Endodermal cell (in vitro differentiated cells): ENCODE results near the gene EPHA1. TPM values are rescaled to one million over a fixed set of nuclear protein-coding genes. Genes with fewer than 3 reads are reported as not detected.
A peak's percentile ranks its signal among the peaks of the same experiment; 100 is the strongest.

Experiments used
- DNase-seq: peaks from one replicate; pipeline ENCODE4 v3.0.0-alpha.2; 2017
- H3K27ac ChIP-seq: 2 replicates; pipeline ENCODE4 v1.5.1; 2013; ENCODE audit warnings: mild to moderate bottlenecking, low read depth, low read length, moderate library complexity
- H3K27me3 ChIP-seq: 2 replicates; pipeline ENCODE4 v1.6.1; 2013; ENCODE audit warnings: mild to moderate bottlenecking, low read length, moderate library complexity; ENCODE audit not compliant: insufficient read depth, control insufficient read depth, poor library complexity, severe bottlenecking
- H3K36me3 ChIP-seq: 2 replicates; pipeline ENCODE4 v1.7.0; 2013; ENCODE audit warnings: mild to moderate bottlenecking, low read length, moderate library complexity; ENCODE audit not compliant: control insufficient read depth, insufficient read depth
- H3K4me1 ChIP-seq: one replicate; pipeline ENCODE4 v1.7.0; 2013; ENCODE audit warnings: low read length; ENCODE audit not compliant: control insufficient read depth, insufficient read depth
- H3K4me3 ChIP-seq: 2 replicates; pipeline ENCODE4 v1.5.1; 2013; ENCODE audit warnings: mild to moderate bottlenecking, low read length, moderate library complexity
- H3K9ac ChIP-seq: 2 replicates; pipeline ENCODE4 v1.6.1; 2013; ENCODE audit warnings: mild to moderate bottlenecking, low read length, moderate library complexity; ENCODE audit not compliant: poor library complexity, severe bottlenecking; ENCODE audit errors: extremely low read depth
- H3K9me3 ChIP-seq: 2 replicates; pipeline ENCODE4 v1.6.1; 2013; ENCODE audit warnings: mild to moderate bottlenecking, low read length, moderate library complexity; ENCODE audit not compliant: control insufficient read depth
- H3K27ac Mint-ChIP-seq: 2 replicates; pipeline ENCODE4 v1.8.0; 2020; ENCODE audit warnings: mixed read lengths
- H3K27me3 Mint-ChIP-seq: 2 replicates; pipeline ENCODE4 v1.8.0; 2021; ENCODE audit warnings: mild to moderate bottlenecking, mixed read lengths; ENCODE audit not compliant: insufficient read depth
- H3K36me3 Mint-ChIP-seq: 2 replicates; pipeline ENCODE4 v1.8.0; 2020; ENCODE audit warnings: low read depth, mixed read lengths
- H3K4me1 Mint-ChIP-seq: 2 replicates; pipeline ENCODE4 v1.8.0; 2020; ENCODE audit warnings: mixed read lengths
- H3K4me3 Mint-ChIP-seq: 2 replicates; pipeline ENCODE4 v1.8.0; 2020; ENCODE audit warnings: mild to moderate bottlenecking, moderate library complexity, mixed read lengths
- H3K9me3 Mint-ChIP-seq: 2 replicates; pipeline ENCODE4 v1.8.0; 2020; ENCODE audit warnings: mild to moderate bottlenecking, mixed read lengths
- WGBS, 2 experiments: methylation state at CpG; one replicate each; pipeline versions ENCODE4 v1.1.5 to v1.1.7; 2013; ENCODE audit warnings: missing lambda C conversion rate in 2 of 2, mixed read lengths in 1 of 2; ENCODE audit not compliant: insufficient coverage in 1 of 2, insufficient read length in 1 of 2; 5-methylcytosine and 5-hydroxymethylcytosine counted together
- long read RNA-seq, 4 experiments: library from polyadenylated mRNA in 2 of 4; library from RNA in 1 of 4; library from capped mRNA in 1 of 4; stranded (forward) in 3 of 4; unstranded in 1 of 4; transcript quantifications; one replicate each; pipeline ENCODE4 v2.0.0, GENCODE V29; 2020 to 2021; ENCODE audit warnings: inconsistent platforms in 1 of 4
- polyA plus RNA-seq, 2 experiments: library from polyadenylated mRNA; stranded (reverse); fragments of 50-300 nt; gene quantifications; one replicate each; pipeline ENCODE4 v1.2.3, GENCODE V29; 2013
- total RNA-seq, 2 donors: library from RNA; stranded (reverse); fragmentation: NEBNext Ultra II Directional in 1 of 2; extraction: Animal tissue kit (Norgen Biotek cat#: 25700) in 1 of 2; gene quantifications; 2 replicates in 1 of 2; 3 replicates in 1 of 2; pipeline ENCODE4 v1.2.1, GENCODE V29; 2021
- TF ChIP-seq, protein P1 (sequence below): fragments of 200-600 bp; sonication (generic); conservative IDR thresholded peaks from 2 replicates; pipeline ENCODE4 v1.5.0; 2021; ENCODE audit warnings: antibody characterized with exemption, mild to moderate bottlenecking

The EPHA1 gene
- total RNA-seq: 100 to 1,000 TPM in 1 of 2 donors, 10 to 100 TPM in 1; 70.0 to 103 TPM
- 8.4 TPM for polyA plus RNA-seq (2013, experiment 1 of 2)
- 5.8 TPM for polyA plus RNA-seq (2013, experiment 2 of 2)
- long read RNA-seq, experiment 1, partial matches to known transcripts: 20 of 37 reads
- long read RNA-seq, experiment 1, other reads (novel, unspliced or antisense): 13 of 37 reads
- long read RNA-seq, experiment 2, transcript EPHA1-201 (18 exons, 3,363 nt): major isoform, 56 of 97 reads
- long read RNA-seq, experiment 2, partial matches to known transcripts: 17 of 97 reads
- long read RNA-seq, experiment 2, other reads (novel, unspliced or antisense): 24 of 97 reads
- long read RNA-seq, experiment 3, transcript EPHA1-201 (18 exons, 3,363 nt): major isoform, 454 of 640 reads
- long read RNA-seq, experiment 3, partial matches to known transcripts: 75 of 640 reads
- long read RNA-seq, experiment 3, other reads (novel, unspliced or antisense): 111 of 640 reads
- long read RNA-seq, experiment 4, partial matches to known transcripts: 6 of 11 reads
- long read RNA-seq, experiment 4, other reads (novel, unspliced or antisense): 3 of 11 reads

DNA sequence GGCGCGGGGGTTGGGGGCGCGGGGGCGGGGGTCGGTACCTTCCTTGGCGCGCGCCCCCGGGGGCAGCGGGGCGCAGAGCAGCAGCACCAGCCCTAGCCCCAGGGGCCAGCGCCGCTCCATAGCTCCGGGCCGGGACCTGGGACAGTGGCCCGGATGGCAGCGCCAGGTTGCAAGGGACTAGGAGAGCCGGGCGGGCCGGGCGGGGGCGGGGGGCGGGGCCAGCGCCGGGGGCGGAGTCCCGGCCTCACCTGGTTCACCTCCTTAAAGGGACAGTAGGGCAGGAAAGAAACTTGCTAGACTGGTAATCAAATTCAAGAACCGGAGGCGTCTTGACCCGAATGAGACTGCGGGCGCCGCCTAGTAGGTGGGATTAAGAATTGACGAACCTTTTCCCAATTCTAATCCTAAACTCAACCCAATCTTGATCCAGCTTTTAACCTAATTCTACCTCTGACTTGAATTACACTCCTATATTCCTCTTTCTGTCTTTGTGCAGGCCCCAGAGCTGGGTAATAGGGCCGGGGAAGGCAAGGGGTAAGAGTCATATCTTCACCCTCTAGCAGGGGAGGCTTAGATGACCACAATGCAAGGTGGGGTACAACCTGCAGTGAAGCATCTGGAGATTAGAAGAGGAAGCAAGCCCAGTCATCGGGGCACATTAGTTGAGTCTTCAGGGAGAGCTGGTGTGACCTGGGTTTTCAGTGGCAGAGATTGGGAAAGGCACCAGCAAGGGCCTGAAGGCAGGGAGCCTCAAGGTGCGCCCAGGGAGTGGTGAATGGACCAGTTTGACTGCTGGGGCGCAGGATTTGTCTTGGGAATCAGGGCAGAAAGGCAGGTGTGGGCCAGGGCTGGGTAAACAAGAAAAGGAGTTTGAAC lies at the start of gene EPHA1:
Gene EPHA1 (minus strand): TSS at position 171 of the 876 bp plus-strand sequence. CDS start 51 bp downstream, at position 120.
- Histone ChIP-seq H3K36me3 (no peaks in the 10 kb centered on the region), H3K27me3 (no peaks in the 10 kb centered on the region), H3K4me3 (peak within 1 kb of the TSS; percentile 88), H3K9ac (peak within 1 kb of the TSS; percentile 22), H3K4me1 (peaks cover 15% of the 10 kb centered on the region), H3K27ac (no peak within 1 kb of the TSS), H3K9me3 (no peaks in the 10 kb centered on the region)
- Mint-ChIP-seq H3K4me3 (peak within 1 kb of the TSS; percentile 88), H3K27ac (peak within 1 kb of the TSS; percentile 81), H3K4me1 (peaks cover 64% of the 10 kb centered on the region), H3K36me3 (peaks cover 13% of the 10 kb centered on the region), H3K27me3 (no peaks in the 10 kb centered on the region), H3K9me3 (no peaks in the 10 kb centered on the region)
- WGBS, 2 experiments: 7 to 28% methylated on average over 11 to 38 of the region's 39 CpGs
- TF ChIP-seq, protein P1, sequence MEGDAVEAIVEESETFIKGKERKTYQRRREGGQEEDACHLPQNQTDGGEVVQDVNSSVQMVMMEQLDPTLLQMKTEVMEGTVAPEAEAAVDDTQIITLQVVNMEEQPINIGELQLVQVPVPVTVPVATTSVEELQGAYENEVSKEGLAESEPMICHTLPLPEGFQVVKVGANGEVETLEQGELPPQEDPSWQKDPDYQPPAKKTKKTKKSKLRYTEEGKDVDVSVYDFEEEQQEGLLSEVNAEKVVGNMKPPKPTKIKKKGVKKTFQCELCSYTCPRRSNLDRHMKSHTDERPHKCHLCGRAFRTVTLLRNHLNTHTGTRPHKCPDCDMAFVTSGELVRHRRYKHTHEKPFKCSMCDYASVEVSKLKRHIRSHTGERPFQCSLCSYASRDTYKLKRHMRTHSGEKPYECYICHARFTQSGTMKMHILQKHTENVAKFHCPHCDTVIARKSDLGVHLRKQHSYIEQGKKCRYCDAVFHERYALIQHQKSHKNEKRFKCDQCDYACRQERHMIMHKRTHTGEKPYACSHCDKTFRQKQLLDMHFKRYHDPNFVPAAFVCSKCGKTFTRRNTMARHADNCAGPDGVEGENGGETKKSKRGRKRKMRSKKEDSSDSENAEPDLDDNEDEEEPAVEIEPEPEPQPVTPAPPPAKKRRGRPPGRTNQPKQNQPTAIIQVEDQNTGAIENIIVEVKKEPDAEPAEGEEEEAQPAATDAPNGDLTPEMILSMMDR: peak; percentile 80
- DNase-seq: peak; percentile 98

DNA sequence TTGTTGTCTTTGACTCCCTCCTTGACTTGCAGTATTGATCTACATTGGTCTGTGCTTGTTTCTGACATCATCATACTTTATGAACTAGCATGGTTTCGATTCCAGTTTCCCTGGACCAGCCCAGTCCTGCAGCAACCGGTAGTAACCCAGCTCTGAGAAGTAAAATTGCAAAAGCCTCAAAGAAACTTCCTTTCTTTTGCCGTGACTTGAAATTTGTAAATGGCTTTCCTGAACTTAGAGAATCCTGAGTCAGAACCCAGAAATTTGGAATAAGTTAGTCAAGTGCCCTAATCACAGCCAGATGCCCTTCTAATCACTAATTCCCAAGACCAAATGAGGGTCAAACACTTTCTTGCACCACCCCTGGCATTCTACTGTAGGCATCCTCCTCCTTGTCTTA lies 49.6 kb upstream of the EPHA1 start:
- H3K4me3 ChIP-seq: no peak overlapping the region
- TF ChIP-seq, protein P1: no peak
- no peak overlapping the region for H3K9ac ChIP-seq
- no peaks in the 10 kb centered on the region for H3K27me3 ChIP-seq
- Mint-ChIP-seq H3K27me3 (no peaks in the 10 kb centered on the region), H3K36me3 (peaks cover 2% of the 10 kb centered on the region), H3K27ac (no peak overlapping the region), H3K4me3 (no peak overlapping the region), H3K9me3 (peaks cover 23% of the 10 kb centered on the region), H3K4me1 (no peaks in the 10 kb centered on the region)
- no peaks in the 10 kb centered on the region for H3K36me3 ChIP-seq
- no peak for DNase-seq
- peaks cover 10% of the 10 kb centered on the region for H3K9me3 ChIP-seq
- 89 to 93% methylated on average over 3 of the region's 3 CpGs for WGBS, 2 experiments
- H3K4me1 ChIP-seq: no peaks in the 10 kb centered on the region
- no peak overlapping the region for H3K27ac ChIP-seq

DNA sequence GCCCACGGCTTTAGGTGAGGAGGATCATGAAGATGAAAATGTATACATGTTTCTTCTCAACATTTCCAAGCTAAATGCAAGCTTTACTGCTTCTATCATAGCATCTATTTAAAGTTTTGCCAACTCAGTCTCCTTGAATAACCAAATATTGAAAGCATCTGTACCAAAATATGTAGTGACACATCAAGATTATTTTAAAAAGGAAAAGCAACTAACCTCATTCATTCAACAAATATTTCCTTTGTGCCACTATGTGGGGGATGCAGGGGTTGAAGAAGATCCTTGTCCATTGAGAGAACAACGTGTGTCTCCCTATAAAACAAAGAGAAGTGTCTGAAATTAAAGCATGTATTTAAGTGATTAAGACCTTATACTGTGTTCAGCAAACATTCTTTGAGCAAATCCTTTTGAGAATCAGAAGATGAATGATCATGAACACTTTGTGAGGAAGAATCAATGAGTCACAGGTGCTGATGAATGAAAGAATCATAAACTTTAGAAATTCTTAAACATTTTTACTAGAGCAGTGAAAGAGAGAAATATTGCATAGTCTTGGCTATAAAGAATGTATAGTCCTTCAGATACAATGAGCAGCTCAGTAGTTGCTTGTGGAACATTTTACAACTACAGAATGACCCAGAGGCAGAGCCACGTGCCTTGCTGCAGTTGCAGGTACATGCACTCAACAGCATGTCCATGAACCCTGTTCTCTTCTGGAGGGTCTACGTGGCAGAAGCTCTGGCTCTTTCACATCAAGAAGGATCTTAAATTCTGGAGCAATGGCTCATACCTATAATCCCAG lies 48.5 kb upstream of the EPHA1 start:
- no peak for DNase-seq
- TF ChIP-seq, protein P1: no peak
- H3K27ac Mint-ChIP-seq: no peak overlapping the region
- no peaks in the 10 kb centered on the region for H3K36me3 Mint-ChIP-seq
- Histone ChIP-seq H3K27me3 (no peaks in the 10 kb centered on the region), H3K9ac (no peak overlapping the region), H3K4me1 (no peaks in the 10 kb centered on the region), H3K4me3 (no peak overlapping the region), H3K36me3 (no peaks in the 10 kb centered on the region), H3K9me3 (peaks cover 6% of the 10 kb centered on the region), H3K27ac (no peak overlapping the region)
- H3K4me1 Mint-ChIP-seq: no peaks in the 10 kb centered on the region
- WGBS, 2 experiments: 88 to 100% methylated on average over 2 to 4 of the region's 4 CpGs
- H3K9me3 Mint-ChIP-seq: peaks cover 13% of the 10 kb centered on the region
- H3K27me3 Mint-ChIP-seq: no peaks in the 10 kb centered on the region
- no peak overlapping the region for H3K4me3 Mint-ChIP-seq
